ENCODE measurements around the gene EFHC2. TPM values are rescaled to one million over a fixed set of nuclear protein-coding genes. Genes with fewer than 3 reads are reported as not detected.

Gene EFHC2
- total and polyA plus RNA-seq, 2 donors (not counting 1 experiment from before 2014, with no cell fraction given): 1.1 to 2.6 TPM

DNA sequence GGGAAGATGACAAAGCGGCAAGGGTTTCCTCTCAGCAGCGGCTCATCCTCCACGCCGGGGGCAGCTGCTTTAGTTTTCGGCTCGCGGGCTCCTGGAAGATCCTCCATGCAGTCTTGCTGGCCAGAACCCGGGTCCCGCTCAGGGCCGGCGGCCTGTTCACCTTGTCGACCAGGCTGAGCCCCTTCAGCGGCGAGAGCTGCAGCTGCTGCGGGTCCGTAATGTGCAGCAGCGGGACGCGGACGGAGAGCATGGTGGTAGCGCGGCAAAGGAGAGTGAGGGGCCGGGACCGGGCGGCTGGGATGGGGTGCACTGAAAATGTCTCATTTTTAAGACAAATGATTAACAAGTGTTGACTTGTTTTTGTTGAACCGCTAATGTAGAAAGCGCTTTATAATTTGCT is 33.2 kb downstream of the EFHC2 start:
- Histone ChIP-seq H3K27me3 (ENCODE audit: control insufficient read depth, insufficient read depth, low read length) (no peaks in the 10 kb centered on the region), H3K9ac (ENCODE audit: insufficient read depth, low read length) (no peak overlapping the region), H3K9me3 (ENCODE audit: control insufficient read depth, insufficient read depth, low read depth, low read length) (no peaks in the 10 kb centered on the region), H4K20me1 (ENCODE audit: control insufficient read depth, extremely low read depth, insufficient read depth, low read length) (no peaks in the 10 kb centered on the region), H3K4me2 (ENCODE audit: extremely low read depth, insufficient read depth, low read length) (no peak overlapping the region), H3K4me1 (ENCODE audit: control insufficient read depth, extremely low read depth, insufficient read depth, low read length) (no peaks in the 10 kb centered on the region), H3K4me3 (replicated peaks in 1 of 4; ENCODE audit: control extremely low read depth in 1 of 4, insufficient read depth in 1 of 4, low read depth in 3 of 4, low read length in 4 of 4) (no peak overlapping the region), H3K27ac (ENCODE audit: insufficient read depth, low read length) (no peak overlapping the region), H3K36me3 (ENCODE audit: control insufficient read depth, insufficient read depth, low read length) (no peaks in the 10 kb centered on the region), H3K79me2 (ENCODE audit: control insufficient read depth, insufficient read depth, low read length) (no peaks in the 10 kb centered on the region), H2AFZ (ENCODE audit: low read length) (no peak overlapping the region)
- TF ChIP-seq CTCF (conservative IDR thresholded peaks at IDR 0.05 in 1 of 2, IDR thresholded peaks at IDR 0.05 in 1 of 2; ENCODE audit: low read depth in 1 of 2, low read length in 2 of 2) (no peak), EZH2 (IDR thresholded peaks at IDR 0.05; ENCODE audit: low read length, missing control alignments) (no peak)
- DNase-seq (ENCODE audit: low read depth in 2 of 2): no peak

DNA sequence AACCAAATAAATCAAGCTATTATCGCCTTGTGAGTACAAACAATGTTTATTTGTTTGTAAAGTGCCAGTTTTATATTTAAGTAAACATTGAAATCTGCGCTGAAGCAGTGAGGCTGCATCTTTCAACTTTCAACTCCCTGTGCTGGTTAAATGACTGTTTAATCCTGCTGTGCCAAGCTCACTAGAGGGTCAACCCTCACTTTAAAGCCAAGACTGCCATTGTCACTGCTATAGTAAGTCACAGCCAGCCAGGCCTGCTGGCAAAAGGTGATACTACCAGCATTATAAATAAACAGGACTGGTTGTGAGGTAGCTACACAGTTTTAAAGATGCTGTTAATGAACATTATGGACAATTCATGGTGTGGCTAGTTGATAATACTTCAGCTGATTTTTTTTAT is 34.6 kb downstream of the EFHC2 start:
- H3K9me3 ChIP-seq (ENCODE audit: control insufficient read depth, insufficient read depth, low read depth, low read length): no peaks in the 10 kb centered on the region
- no peak overlapping the region for H3K4me2 ChIP-seq (ENCODE audit: extremely low read depth, insufficient read depth, low read length)
- H3K27ac ChIP-seq (ENCODE audit: insufficient read depth, low read length): no peak overlapping the region
- no peak overlapping the region for H3K4me3 ChIP-seq (replicated peaks in 1 of 4; ENCODE audit: control extremely low read depth in 1 of 4, insufficient read depth in 1 of 4, low read depth in 3 of 4, low read length in 4 of 4)
- no peak for DNase-seq (ENCODE audit: low read depth in 2 of 2)
- H4K20me1 ChIP-seq (ENCODE audit: control insufficient read depth, extremely low read depth, insufficient read depth, low read length): no peaks in the 10 kb centered on the region
- H3K9ac ChIP-seq (ENCODE audit: insufficient read depth, low read length): no peak overlapping the region
- H3K4me1 ChIP-seq (ENCODE audit: control insufficient read depth, extremely low read depth, insufficient read depth, low read length): no peaks in the 10 kb centered on the region
- H3K36me3 ChIP-seq (ENCODE audit: control insufficient read depth, insufficient read depth, low read length): no peaks in the 10 kb centered on the region
- no peaks in the 10 kb centered on the region for H3K27me3 ChIP-seq (ENCODE audit: control insufficient read depth, insufficient read depth, low read length)
- H2AFZ ChIP-seq (ENCODE audit: low read length): no peak overlapping the region
- H3K79me2 ChIP-seq (ENCODE audit: control insufficient read depth, insufficient read depth, low read length): no peaks in the 10 kb centered on the region
- TF ChIP-seq EZH2 (IDR thresholded peaks at IDR 0.05; ENCODE audit: low read length, missing control alignments): no peak
- TF ChIP-seq CTCF (conservative IDR thresholded peaks at IDR 0.05 in 1 of 2, IDR thresholded peaks at IDR 0.05 in 1 of 2; ENCODE audit: low read depth in 1 of 2, low read length in 2 of 2): no peak

DNA sequence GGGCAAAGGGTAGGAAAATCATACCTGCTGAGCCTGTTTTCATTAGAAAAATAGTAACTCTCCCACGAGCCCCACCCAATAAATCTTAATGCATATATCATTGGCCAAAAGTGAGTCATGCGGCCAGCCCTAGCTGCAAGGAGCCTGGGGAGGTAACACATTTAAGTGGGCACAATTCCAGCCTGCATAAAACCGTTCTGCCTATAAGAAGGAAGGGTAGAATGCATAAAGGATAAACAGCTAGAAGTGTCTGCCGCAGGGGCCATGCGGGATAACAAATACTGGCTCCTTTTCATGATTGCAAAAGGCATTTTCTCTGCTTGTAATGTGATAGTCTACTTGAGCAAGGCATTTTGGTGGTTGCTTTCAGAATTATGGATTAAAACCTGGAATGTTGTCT is 37.1 kb downstream of the EFHC2 start:
- TF ChIP-seq EZH2 (IDR thresholded peaks at IDR 0.05; ENCODE audit: low read length, missing control alignments) (no peak), CTCF (conservative IDR thresholded peaks at IDR 0.05 in 1 of 2, IDR thresholded peaks at IDR 0.05 in 1 of 2; ENCODE audit: low read depth in 1 of 2, low read length in 2 of 2) (no peak)

More for the DNA sequence above, 37.1 kb downstream of the EFHC2 start:
- H3K36me3 ChIP-seq (ENCODE audit: control insufficient read depth, insufficient read depth, low read length): no peaks in the 10 kb centered on the region
- H2AFZ ChIP-seq (ENCODE audit: low read length): no peak overlapping the region
- H3K4me1 ChIP-seq (ENCODE audit: control insufficient read depth, extremely low read depth, insufficient read depth, low read length): no peaks in the 10 kb centered on the region
- no peaks in the 10 kb centered on the region for H3K27me3 ChIP-seq (ENCODE audit: control insufficient read depth, insufficient read depth, low read length)
- H3K79me2 ChIP-seq (ENCODE audit: control insufficient read depth, insufficient read depth, low read length): no peaks in the 10 kb centered on the region
- no peaks in the 10 kb centered on the region for H3K9me3 ChIP-seq (ENCODE audit: control insufficient read depth, insufficient read depth, low read depth, low read length)
- H3K4me2 ChIP-seq (ENCODE audit: extremely low read depth, insufficient read depth, low read length): no peak overlapping the region
- no peak overlapping the region for H3K27ac ChIP-seq (ENCODE audit: insufficient read depth, low read length)
- H4K20me1 ChIP-seq (ENCODE audit: control insufficient read depth, extremely low read depth, insufficient read depth, low read length): no peaks in the 10 kb centered on the region
- H3K9ac ChIP-seq (ENCODE audit: insufficient read depth, low read length): no peak overlapping the region
- H3K4me3 ChIP-seq (replicated peaks in 1 of 4; ENCODE audit: control extremely low read depth in 1 of 4, insufficient read depth in 1 of 4, low read depth in 3 of 4, low read length in 4 of 4): no peak overlapping the region
- DNase-seq (ENCODE audit: low read depth in 2 of 2): peak; percentile 28 to 68
